T-helper 1 cell treated with Interleukin-12 subunit alpha and Interleukin-12 subunit beta and Interleukin-4 antibody, amounts not matched to agents 30 ng/mL and 1 ng/mL, for 36 hours (primary cell): Measurements from ENCODE around the gene GNAS. TPM values are rescaled to one million over a fixed set of nuclear protein-coding genes. Genes with fewer than 3 reads are reported as not detected.
"Not testable (repeated sequence)": the region's sequence is repeated elsewhere in the genome, so short reads cannot be mapped to it uniquely, and the experiment has no call there.

Source experiments
- intact Hi-C: fragments of 100-400 bp; cut with micrococcal nuclease; formaldehyde crosslinking; loops from one replicate; pipeline ENCODE4 v1.15.1; 2024
- total RNA-seq: library from RNA; stranded (reverse); gene quantifications from 2 replicates; pipeline ENCODE4 v1.2.3, GENCODE V29; 2022

GNAS gene
- total RNA-seq, 1 donor from 2014 or later = 675 TPM

GRCh38 chr20:58828136-58828535 is 24.4 kb upstream of the GNAS start:
- intact Hi-C loops = no loop called here

GRCh38 chr20:58828804-58829203 is 23.7 kb upstream of the GNAS start:
- intact Hi-C loops = not testable (repeated sequence)

- intact Hi-C loops = no loop called here
Observed at GRCh38 chr20:58829531-58829941, 23.0 kb upstream of the GNAS start.

GRCh38 chr20:58832457-58832856 is 20.1 kb upstream of the GNAS start:
- intact Hi-C loops = no loop called here

GRCh38 chr20:58833921-58834320 is 18.6 kb upstream of the GNAS start:
- intact Hi-C loops = no loop called here

- intact Hi-C loops = no loop called here
Observed at GRCh38 chr20:58835231-58835630, 17.3 kb upstream of the GNAS start.

GRCh38 chr20:58836616-58837204 is 15.8 kb upstream of the GNAS start:
- intact Hi-C loops = no loop called here

- intact Hi-C loops = no loop called here
Observed at GRCh38 chr20:58837717-58838116, 14.8 kb upstream of the GNAS start.

- intact Hi-C loops = no loop called here
Observed at GRCh38 chr20:58838174-58838573, 14.3 kb upstream of the GNAS start.

GRCh38 chr20:58839474-58839874 is 13.0 kb upstream of the GNAS start:
- intact Hi-C loops = loop anchor here (1.0 kb wide), 3 partner anchors 192 to 602 kb away; no protein-coding TSS in a partner anchor

- intact Hi-C loops = loop anchor here (1.0 kb wide), 3 partner anchors 193 to 603 kb away; no protein-coding TSS in a partner anchor
Observed at GRCh38 chr20:58839991-58840747, 12.3 kb upstream of the GNAS start.

- intact Hi-C loops = no loop called here
Observed at GRCh38 chr20:58840816-58841538, 11.5 kb upstream of the GNAS start.

- intact Hi-C loops = no loop called here
Observed at GRCh38 chr20:58841539-58842264, 10.8 kb upstream of the GNAS start.

GRCh38 chr20:58842276-58842675 is 10.2 kb upstream of the GNAS start:
- intact Hi-C loops = no loop called here

- intact Hi-C loops = no loop called here
Observed at GRCh38 chr20:58843128-58843556, 9.4 kb upstream of the GNAS start.

GRCh38 chr20:58845706-58846105 is 6.8 kb upstream of the GNAS start:
- intact Hi-C loops = no loop called here

- intact Hi-C loops = no loop called here
Observed at GRCh38 chr20:58847463-58847862, 5.1 kb upstream of the GNAS start.

GRCh38 chr20:58850693-58851174 is 1.8 kb upstream of the GNAS start, which contains the start of gene GNAS-AS1:
TSS of gene GNAS-AS1 (minus strand) at chr20:58850902.
- intact Hi-C loops = loop anchor here (1.0 to 5.0 kb wide), 2 partner anchors 32 to 613 kb away; no protein-coding TSS in a partner anchor

- intact Hi-C loops = loop anchor here (5.0 kb wide), 1 partner anchor 614 kb away; no protein-coding TSS in a partner anchor
Observed at GRCh38 chr20:58851221-58851968, 1.1 kb upstream of the GNAS start.

- intact Hi-C loops = loop anchor here (1.0 to 5.0 kb wide), 3 partner anchors 37 to 615 kb away; no protein-coding TSS in a partner anchor
Observed at GRCh38 chr20:58851969-58852458, 502 bp upstream of the GNAS start.
